ENCODE measurements around the gene C1orf232. TPM values are rescaled to one million over a fixed set of nuclear protein-coding genes. Genes with fewer than 3 reads are reported as not detected.

C1orf232 gene
- total and polyA plus RNA-seq, 2 of the 13 experiments (the other 11 are each of a cell fraction or from before 2014, with no cell fraction given): not detected

GRCh38 chr1:26145960-26146294, 22.8 kb downstream of the C1orf232 start:
- WGBS (ENCODE audit: low lambda C conversion rate): 0% methylated on average over 6 of the region's 6 CpGs

More at GRCh38 chr1:26145960-26146294, 22.8 kb downstream of the C1orf232 start:
- Histone ChIP-seq H3K4me3 (replicated peaks in 1 of 3; ENCODE audit: insufficient read depth in 1 of 3, low read depth in 2 of 3, low read length in 3 of 3) (no peak overlapping the region), H3K4me1 (ENCODE audit: insufficient read depth, low read length) (peaks cover 13% of the 10 kb centered on the region; the same call in 1 of the 2 replicates), H3K9me3 (ENCODE audit: low read length) (no peaks in the 10 kb centered on the region), H3K27ac (ENCODE audit: extremely low read length, insufficient read depth, low read length) (no peak overlapping the region), H3K4me2 (ENCODE audit: low read depth, low read length) (no peak overlapping the region), H3K27me3 (ENCODE audit: control insufficient read depth in 1 of 2, insufficient read depth in 2 of 2, low read length in 2 of 2) (peaks cover 0 to 11% of the 10 kb centered on the region in 2 experiments; a peak in 4 of 5 replicates), H3K79me2 (ENCODE audit: insufficient read depth, low read length) (no peaks in the 10 kb centered on the region), H4K20me1 (ENCODE audit: insufficient read depth, low read length) (no peaks in the 10 kb centered on the region), H3K36me3 (replicated peaks in 1 of 2; ENCODE audit: control insufficient read depth in 1 of 2, insufficient read depth in 2 of 2, low read length in 2 of 2) (no peaks in the 10 kb centered on the region), H3K9ac (ENCODE audit: insufficient read depth, low read depth, low read length) (no peak overlapping the region), H2AFZ (ENCODE audit: low read length) (no peak overlapping the region)
- TF ChIP-seq YEATS4 (CRISPR knock-in tag; IDR thresholded peaks at IDR 0.05; ENCODE audit: borderline replicate concordance) (no peak), GRHL1 (CRISPR knock-in tag; conservative IDR thresholded peaks at IDR 0.05) (no peak), TFDP2 (CRISPR knock-in tag; IDR thresholded peaks at IDR 0.05) (no peak), PHF5A (CRISPR knock-in tag; IDR thresholded peaks at IDR 0.05; ENCODE audit: low read depth, unreplicated experiment) (no peak), ZSCAN25 (CRISPR knock-in tag; IDR thresholded peaks at IDR 0.05) (no peak), CCAR2 (optimal IDR thresholded peaks at IDR 0.05; ENCODE audit: low read depth, low read length) (no peak), POGK (CRISPR knock-in tag; conservative IDR thresholded peaks at IDR 0.05) (no peak), GZF1 (CRISPR knock-in tag; IDR thresholded peaks at IDR 0.05) (no peak), RARG (CRISPR knock-in tag; IDR thresholded peaks at IDR 0.05; ENCODE audit: low read depth) (no peak), ZNF513 (CRISPR knock-in tag; conservative IDR thresholded peaks at IDR 0.05) (no peak), HHEX (CRISPR knock-in tag; IDR thresholded peaks at IDR 0.05) (no peak), RERE (CRISPR knock-in tag; IDR thresholded peaks at IDR 0.05; ENCODE audit: low read depth) (no peak), FOXA3 (CRISPR knock-in tag; IDR thresholded peaks at IDR 0.05) (no peak), ZNF3 (CRISPR knock-in tag; IDR thresholded peaks at IDR 0.05) (no peak)
- POLR2A ChIA-PET: no interaction called here
- BruUV-seq (replicated peaks): no TSS peak
- in situ Hi-C loops (cut with HindIII; ENCODE audit: extremely low pct_ligation_motif_present, low pct_unique_long_range_greater_than_20kb): no loop called here
- intact Hi-C loops (cut with micrococcal nuclease; ENCODE audit: unreplicated experiment): loop anchor here (1.0 kb wide), 2 partner anchors 41 to 111 kb away; no protein-coding TSS in a partner anchor
- no peak for FAIRE-seq
- DNase-seq (ENCODE audit: low spot score): no peak
- ATAC-seq: no peak
- CTCF ChIA-PET (ENCODE audit: low intra/inter-chr PET ratio, low total read pairs): interaction anchor here (2.1 to 4.3 kb wide), 2 partner anchors 41 to 109 kb away, joined by 11 to 66 read pairs; no protein-coding TSS in a partner anchor

Data from HepG2 (cell line).